ENCODE measurements around the gene EGFL7.

Gene EGFL7

DNA sequence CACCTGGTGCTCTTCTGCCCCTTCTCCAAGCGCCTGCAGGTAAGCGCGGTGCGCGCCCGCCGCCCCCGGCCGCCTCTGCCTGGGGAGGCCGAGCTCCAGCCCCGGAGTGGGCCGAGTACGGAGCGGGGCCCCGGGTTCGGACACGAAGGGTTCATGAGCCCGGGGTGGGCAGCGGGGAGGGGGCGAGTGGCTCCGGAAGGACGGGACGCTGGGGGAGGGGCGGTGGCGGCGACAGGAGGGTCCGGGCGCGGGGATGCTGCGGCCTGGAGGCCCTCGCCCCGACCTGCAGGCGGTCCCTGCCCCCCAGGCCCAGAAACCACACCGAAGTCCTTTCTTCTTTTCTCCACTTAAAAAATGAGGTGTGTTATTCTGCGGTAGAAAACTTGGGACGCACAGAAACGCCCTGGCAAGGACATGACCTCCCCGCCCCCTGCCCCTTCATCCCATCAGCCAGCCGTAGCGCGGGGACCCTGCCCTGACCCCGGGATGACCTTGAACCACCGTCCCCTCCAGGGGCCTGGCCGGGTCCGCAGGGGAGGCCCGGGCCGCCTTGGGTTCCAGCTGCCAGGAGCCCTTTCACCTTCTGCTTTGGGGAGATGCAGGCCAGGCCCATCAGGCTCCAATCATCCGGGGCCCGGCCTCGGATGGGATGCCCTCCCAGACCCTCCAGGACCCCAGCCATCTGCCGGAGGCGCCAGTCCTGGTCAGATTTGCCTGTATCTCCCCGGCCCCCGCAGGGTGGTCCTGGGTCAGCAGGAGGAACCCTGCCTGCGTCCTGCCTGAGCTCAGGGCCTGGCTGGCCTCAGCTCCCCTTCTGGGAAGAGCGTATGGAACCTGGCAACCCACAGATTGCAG, 50.2 kb downstream of the EGFL7 start:
- FAIRE-seq (no peak), DNase-seq (ENCODE audit: insufficient read length, low spot score) (no peak)

DNA sequence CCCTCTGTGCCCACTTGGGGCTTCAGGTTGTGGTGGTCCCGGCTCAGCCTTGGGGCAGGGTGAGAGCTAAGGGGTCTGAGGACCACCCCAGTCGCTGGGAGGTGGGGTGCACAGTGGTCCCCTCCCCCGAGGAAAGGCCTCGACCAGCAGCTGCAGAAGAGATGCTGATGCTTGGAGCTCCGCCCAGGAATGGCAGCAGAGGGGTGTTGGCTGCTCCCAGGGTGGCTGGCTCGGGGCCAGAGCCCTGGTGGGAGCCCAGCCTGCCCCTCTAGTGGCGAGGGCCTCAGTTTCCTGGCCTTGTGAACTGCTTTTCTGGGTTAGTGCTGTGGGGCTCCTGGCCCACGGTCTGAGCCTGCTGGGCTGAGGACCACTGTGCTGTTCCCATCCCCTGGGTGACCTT, 50.8 kb downstream of the EGFL7 start:
- FAIRE-seq (no peak), DNase-seq (ENCODE audit: insufficient read length, low spot score) (no peak)

DNA sequence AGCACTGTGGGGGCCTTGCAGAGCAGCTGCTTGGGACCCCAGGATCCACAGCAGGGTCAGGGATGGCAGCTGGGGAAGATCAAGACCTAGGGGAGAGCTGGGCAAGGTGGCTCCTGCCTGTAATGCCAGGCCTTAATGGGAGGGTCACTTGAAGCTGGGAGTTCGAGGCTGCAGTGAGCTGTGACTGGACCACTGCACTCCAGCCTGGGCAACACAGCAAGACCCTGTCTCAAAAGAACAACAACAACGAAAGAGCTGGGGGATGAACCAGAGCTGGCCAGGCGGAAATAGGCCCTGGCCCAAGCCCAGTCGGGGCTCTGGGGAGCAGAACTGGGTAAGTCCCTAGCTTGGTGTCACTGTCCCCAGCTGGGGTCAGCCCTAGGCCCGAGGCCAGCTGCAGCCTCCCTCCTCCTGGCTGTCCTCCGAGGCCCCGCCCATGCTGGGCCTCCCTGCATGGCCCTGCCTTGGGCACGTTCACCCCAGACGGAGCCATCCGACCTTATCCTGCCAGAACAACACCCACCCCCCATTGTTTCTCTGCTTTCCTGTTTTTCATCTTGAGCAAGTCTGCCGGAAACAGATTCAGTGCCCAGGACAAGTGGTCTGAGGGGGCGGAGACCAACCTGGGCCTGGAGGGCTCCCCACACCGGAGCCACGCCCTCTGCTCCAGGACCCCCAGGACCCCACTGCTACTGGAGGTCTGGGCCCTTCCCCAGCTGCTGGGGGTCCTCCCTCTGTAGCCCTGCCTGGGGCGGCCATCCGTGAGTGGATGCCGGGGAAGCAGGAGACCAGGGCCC, 51.6 kb downstream of the EGFL7 start:
- FAIRE-seq (no peak), DNase-seq (ENCODE audit: insufficient read length, low spot score) (no peak)

DNA sequence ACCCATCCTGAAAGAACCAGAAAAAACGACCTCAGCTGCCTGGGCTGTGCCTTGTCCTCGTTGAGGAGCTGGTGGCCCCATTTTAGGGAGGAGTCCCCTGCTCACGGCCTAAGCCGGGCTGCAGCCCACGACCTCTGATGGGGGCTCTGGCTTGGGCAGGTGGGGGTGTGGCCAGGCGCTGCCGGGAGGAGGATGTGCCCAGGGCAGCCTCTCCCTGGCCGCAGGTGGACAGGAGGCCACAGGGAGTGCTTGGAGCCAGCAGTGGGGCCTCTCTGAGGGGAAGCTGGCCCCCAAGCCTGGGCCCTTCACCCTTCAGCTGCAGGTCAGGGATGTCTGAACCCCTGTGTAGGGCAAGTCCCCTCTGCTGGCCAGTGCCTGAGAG, 52.2 kb downstream of the EGFL7 start:
- DNase-seq (ENCODE audit: insufficient read length, low spot score) = no peak
- FAIRE-seq = no peak

DNA sequence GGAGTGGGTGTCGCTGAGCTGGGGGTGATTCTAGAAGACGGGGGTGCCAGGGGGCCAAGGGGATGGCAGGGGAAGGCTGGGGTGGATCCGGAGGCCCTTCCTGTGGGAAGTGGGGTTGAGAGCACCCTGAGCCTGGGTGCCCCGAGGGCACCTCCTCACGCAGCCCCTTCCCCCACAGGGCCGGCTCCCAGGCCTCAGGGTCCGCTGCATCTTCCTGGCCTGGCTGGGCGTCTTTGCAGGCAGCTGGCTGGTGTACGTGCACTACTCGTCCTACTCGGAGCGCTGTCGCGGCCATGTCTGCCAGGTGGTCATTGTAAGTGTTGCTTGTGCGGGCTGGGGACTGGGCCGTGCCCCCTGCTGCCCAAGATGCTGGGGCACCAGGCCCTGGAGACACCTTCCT, 54.7 kb downstream of the EGFL7 start:
- no peak for DNase-seq (ENCODE audit: insufficient read length, low spot score)
- FAIRE-seq = no peak

DNA sequence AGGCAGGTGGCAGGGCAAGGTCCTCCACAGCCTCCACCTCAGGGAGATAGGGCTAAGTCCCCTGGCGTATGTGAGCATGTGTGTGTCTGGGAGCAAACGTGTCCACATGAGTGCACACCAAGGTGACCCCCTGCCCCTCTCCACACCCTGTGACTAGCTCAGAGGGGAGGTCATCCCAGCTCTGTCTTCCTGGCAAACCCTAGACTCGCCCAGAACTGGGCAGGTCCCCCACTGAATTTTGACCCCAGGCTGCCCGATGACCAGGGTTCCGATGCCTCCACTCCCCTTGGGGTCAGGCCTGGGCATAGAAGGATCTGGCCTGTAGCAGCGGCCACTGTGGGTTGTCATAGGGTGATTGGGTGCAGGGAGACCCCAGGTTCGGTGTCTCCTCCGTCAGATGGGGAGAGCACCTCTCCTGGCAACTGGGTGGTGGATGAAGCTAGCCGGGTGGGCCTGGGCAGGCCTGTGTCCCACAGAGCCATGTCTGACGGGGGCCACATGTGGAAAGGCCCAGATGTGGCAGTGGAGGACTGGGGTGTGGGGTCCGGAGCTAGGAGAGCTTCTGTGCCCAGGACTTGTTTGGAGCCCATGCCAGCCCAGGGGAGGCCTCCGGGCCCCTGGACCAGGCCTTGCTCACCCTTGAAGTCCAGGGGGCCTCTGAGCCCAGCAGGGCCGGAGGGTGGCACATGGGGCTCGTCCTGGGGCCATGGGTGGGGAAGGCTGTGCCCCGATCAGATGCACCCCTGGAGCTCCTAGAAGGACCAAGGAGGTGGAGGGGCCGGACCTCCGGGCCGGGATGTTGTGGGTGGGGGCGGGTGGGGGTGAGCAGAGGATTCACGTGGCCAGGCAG, 55.9 kb downstream of the EGFL7 start:
- DNase-seq (ENCODE audit: insufficient read length, low spot score) (no peak), FAIRE-seq (no peak)

DNA sequence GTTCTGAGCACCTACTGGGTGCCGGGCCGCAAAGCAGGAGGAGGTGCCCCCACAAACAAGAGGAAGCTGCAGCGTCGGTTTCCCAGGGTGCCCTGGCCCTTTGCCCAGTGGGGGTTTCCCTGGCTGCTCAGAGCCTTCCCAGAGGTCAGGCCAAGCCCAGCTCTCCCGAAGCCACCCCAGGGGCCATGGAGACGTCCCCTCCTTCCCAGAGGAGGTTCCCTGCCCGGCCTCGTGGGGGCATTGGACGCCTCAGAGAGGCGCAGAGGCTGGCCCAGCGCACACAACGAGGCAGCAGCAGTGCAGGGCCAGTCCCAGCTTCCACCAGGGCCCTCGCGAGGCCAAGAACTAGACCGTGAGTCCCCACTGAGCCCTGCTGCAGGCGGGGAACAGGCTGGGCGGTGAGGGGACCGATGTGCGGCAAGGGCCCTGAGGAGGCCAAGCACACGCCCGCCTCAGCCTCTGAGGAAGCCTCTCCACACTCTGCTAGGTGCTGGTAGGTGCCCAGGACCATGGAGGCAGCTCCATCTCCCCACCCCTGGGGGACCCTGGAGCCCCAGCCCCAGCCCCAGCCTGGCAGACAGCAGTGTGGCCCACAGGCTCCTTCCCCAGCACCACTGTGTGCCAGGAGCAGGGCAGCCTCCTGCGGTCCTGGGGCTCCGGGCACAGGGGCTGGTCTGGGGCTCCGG, 56.6 kb downstream of the EGFL7 start:
- FAIRE-seq (no peak), DNase-seq (ENCODE audit: insufficient read length, low spot score) (no peak)

DNA sequence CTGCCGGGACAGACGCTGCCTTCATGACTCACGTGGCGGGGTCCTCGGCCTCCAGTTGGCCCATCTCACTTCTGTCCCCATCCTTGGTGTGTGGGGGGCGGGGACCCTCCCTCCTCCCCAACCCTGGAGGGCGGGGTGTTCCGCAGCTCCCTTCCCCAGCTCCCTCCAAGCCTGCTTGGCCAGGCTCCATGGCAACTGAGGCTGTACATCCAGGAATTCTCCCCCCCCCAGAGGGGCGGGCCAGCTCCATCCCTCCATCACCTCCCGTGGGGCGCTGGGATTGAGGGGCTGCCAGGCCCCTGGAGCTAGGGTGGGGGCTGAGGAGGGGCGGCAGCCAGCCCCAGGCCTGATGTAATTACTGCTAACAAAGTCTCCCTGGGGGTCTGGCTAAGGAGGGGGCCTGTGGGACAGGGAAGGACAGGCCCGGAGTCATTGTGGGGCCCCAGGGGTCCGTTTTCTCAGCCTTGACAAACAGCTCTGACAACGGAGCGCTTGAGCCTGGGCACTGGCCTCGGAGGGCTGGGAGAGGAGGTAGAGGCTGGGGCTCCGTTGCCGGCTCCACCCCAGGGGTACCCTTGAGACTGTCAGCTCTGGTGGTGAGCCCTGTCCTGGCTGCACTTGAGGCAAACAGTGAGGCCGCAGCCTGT, 57.7 kb downstream of the EGFL7 start:
- FAIRE-seq (no peak), DNase-seq (ENCODE audit: insufficient read length, low spot score) (no peak)

DNA sequence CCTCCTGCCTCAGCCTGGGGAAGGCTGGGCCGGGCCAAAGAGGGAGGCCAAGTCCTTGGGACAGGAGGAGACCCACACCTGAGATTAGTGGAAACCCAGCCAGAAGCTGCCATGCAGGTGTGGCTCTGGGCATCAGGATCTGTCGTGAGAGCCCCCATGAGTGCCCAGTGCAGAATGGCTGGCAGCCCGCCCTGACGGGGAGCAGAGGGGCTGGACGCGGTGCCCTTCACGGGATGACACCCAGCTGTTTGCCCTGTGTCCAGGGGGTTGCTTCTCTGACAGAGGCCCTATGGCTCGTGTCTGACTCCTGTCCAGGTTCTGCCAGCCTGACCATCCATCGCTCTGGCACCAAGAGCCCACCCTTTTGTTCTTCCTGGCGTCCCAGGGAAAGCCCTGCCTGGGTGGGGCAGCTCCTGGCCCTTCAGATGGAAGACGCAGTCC, 58.2 kb downstream of the EGFL7 start:
- DNase-seq (ENCODE audit: insufficient read length, low spot score) (no peak), FAIRE-seq (no peak)

DNA sequence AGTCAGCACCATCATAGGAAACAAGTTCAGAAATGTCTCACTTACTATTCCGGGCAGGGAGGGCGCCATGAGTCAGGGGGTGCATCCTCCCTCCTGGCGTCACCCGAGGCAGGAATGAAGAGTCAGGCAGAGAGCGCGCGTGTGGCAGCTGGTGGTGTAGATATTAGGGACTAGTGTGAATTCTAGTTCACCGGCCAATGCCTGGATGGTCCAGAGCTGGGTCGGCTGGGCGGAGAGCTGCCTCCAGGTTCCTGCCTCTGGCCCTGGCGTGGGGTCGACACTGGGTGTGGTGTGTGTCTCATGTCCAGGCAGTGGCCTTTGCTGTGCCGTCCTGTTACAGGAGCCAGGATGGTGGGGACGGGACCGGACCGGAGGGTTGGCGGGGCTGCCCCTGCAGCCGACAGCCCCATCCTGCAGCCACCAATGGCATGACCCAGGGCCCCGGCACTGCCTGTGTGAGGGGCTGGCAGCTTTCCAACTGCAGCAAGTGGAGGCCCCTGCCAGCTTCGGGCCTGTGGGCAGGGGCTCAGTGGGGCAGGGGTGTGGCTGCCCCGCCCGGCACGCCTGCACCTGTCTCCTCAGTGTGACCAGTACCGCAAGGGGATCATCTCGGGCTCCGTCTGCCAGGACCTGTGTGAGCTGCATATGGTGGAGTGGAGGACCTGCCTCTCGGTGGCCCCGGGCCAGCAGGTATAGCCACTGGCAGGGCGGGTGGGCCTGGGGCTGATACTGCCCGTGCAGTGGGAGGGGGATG, 58.8 kb downstream of the EGFL7 start:
- no peak for FAIRE-seq

More for the DNA sequence above, 58.8 kb downstream of the EGFL7 start:
- no peak for DNase-seq (ENCODE audit: insufficient read length, low spot score)

Measured in HTR-8/SVneo (cell line).